MCF 10A (cell line): Measurements from ENCODE around the gene MRPL58. TPM values are rescaled to one million over a fixed set of nuclear protein-coding genes. Genes with fewer than 3 reads are reported as not detected.
"Not testable (repeated sequence)": the region's sequence is repeated elsewhere in the genome, so short reads cannot be mapped to it uniquely, and the experiment has no call there.

Source experiments
- BruUV-seq: library from RNA; stranded (reverse); fragments of 400-500 nt; replicated peaks from 2 replicates; lab custom pipeline; 2021; lab: Mats Ljungman, UMichigan
- CTCF ChIA-PET: fragments of 300-600 bp; sonication (Branson Sonifier 250); formaldehyde crosslinking; extraction: SDS; loops from one replicate; lab custom pipeline; 2021; ENCODE audit warnings: antibody characterized with exemption, inconsistent platforms; lab: Yijun Ruan, JAX
- POLR2A ChIA-PET: fragments of 300-600, 350-650 bp; sonication (Branson Sonifier 250); formaldehyde crosslinking; extraction: SDS; loops from one replicate; lab custom pipeline; 2020; ENCODE audit warnings: antibody characterized with exemption, inconsistent platforms; lab: Yijun Ruan, JAX
- DNase-seq: peaks from one replicate; pipeline ENCODE4 v3.0.0-alpha.2; 2018; ENCODE audit not compliant: unreplicated experiment
- H3K27ac Mint-ChIP-seq: one replicate; pipeline ENCODE4 v1.8.0; 2022; ENCODE audit warnings: mild to moderate bottlenecking, low read depth, mixed read lengths; ENCODE audit not compliant: unreplicated experiment
- H3K27me3 Mint-ChIP-seq: one replicate; pipeline ENCODE4 v1.8.0; 2022; ENCODE audit warnings: mixed read lengths; ENCODE audit not compliant: insufficient read depth, unreplicated experiment
- H3K36me3 Mint-ChIP-seq: one replicate; pipeline ENCODE4 v1.8.0; 2022; ENCODE audit warnings: mild to moderate bottlenecking, moderate library complexity, mixed read lengths; ENCODE audit not compliant: insufficient read depth, unreplicated experiment
- H3K4me1 Mint-ChIP-seq: one replicate; pipeline ENCODE4 v1.8.0; 2022; ENCODE audit warnings: mixed read lengths; ENCODE audit not compliant: insufficient read depth, unreplicated experiment
- H3K4me3 Mint-ChIP-seq: one replicate; pipeline ENCODE4 v1.8.0; 2022; ENCODE audit warnings: mild to moderate bottlenecking, moderate library complexity, mixed read lengths; ENCODE audit not compliant: unreplicated experiment
- H3K9me3 Mint-ChIP-seq: one replicate; pipeline ENCODE4 v1.8.0; 2022; ENCODE audit warnings: mixed read lengths; ENCODE audit not compliant: unreplicated experiment
- intact Hi-C: fragments of 100-400 bp; cut with micrococcal nuclease; formaldehyde crosslinking; loops from 2 replicates; pipeline ENCODE4 v1.14.1; 2022
- total RNA-seq: library from RNA; stranded (reverse); gene quantifications from 2 replicates; pipeline ENCODE4 v1.2.3, GENCODE V29; 2022
- TF ChIP-seq, protein P1 (sequence below): fragments of 200-600 bp; IDR thresholded peaks from one replicate; pipeline ENCODE4 v1.8.0; 2022; ENCODE audit warnings: antibody characterized with exemption, mild to moderate bottlenecking; ENCODE audit not compliant: unreplicated experiment

The MRPL58 gene
- total RNA-seq, 1 experiment from 2014 or later = 71.2 TPM

GRCh38 chr17:75039238-75039637 is 26.8 kb downstream of the MRPL58 start:
- TF ChIP-seq, protein P1, sequence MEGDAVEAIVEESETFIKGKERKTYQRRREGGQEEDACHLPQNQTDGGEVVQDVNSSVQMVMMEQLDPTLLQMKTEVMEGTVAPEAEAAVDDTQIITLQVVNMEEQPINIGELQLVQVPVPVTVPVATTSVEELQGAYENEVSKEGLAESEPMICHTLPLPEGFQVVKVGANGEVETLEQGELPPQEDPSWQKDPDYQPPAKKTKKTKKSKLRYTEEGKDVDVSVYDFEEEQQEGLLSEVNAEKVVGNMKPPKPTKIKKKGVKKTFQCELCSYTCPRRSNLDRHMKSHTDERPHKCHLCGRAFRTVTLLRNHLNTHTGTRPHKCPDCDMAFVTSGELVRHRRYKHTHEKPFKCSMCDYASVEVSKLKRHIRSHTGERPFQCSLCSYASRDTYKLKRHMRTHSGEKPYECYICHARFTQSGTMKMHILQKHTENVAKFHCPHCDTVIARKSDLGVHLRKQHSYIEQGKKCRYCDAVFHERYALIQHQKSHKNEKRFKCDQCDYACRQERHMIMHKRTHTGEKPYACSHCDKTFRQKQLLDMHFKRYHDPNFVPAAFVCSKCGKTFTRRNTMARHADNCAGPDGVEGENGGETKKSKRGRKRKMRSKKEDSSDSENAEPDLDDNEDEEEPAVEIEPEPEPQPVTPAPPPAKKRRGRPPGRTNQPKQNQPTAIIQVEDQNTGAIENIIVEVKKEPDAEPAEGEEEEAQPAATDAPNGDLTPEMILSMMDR = no peak
- ChIA-PET POLR2A (interaction anchor here (0.9 to 2.1 kb wide), 5 partner anchors 7 to 56 kb away, joined by 3 to 9 read pairs (median 3); partner anchors contain the start of genes ATP5PD, KCTD2 and MRPL58), CTCF (interaction anchor here (0.7 kb wide), 1 partner anchor 26 kb away, joined by 3 read pairs; no protein-coding TSS in a partner anchor)
- no TSS peak for BruUV-seq
- intact Hi-C loops = no loop called here
- no peaks in the 10 kb centered on the region for H3K9me3 Mint-ChIP-seq
- H3K4me3 Mint-ChIP-seq = no peak overlapping the region
- no peaks in the 10 kb centered on the region for H3K4me1 Mint-ChIP-seq
- no peak overlapping the region for H3K27ac Mint-ChIP-seq
- DNase-seq = no peak
- peaks cover 76% of the 10 kb centered on the region for H3K36me3 Mint-ChIP-seq
- no peaks in the 10 kb centered on the region for H3K27me3 Mint-ChIP-seq

GRCh38 chr17:75041656-75042280 is 29.3 kb downstream of the MRPL58 start:
- intact Hi-C loops = no loop called here
- no peaks in the 10 kb centered on the region for H3K27me3 Mint-ChIP-seq
- DNase-seq = no peak
- no peak overlapping the region for H3K4me3 Mint-ChIP-seq
- no peak overlapping the region for H3K27ac Mint-ChIP-seq
- no peaks in the 10 kb centered on the region for H3K4me1 Mint-ChIP-seq
- H3K9me3 Mint-ChIP-seq = no peaks in the 10 kb centered on the region
- TF ChIP-seq, protein P1 = no peak
- peaks cover 67% of the 10 kb centered on the region for H3K36me3 Mint-ChIP-seq
- no TSS peak for BruUV-seq
- POLR2A ChIA-PET = interaction anchor here (0.6 to 1.9 kb wide), 7 partner anchors 8 to 164 kb away, joined by 3 to 4 read pairs (median 3); partner anchors contain the start of gene NUP85
- CTCF ChIA-PET = interaction anchor here (0.6 to 1.5 kb wide), 4 partner anchors 32 to 84 kb away, joined by 3 to 5 read pairs (median 4); no protein-coding TSS in a partner anchor

GRCh38 chr17:75043789-75044188 is 31.3 kb downstream of the MRPL58 start:
- BruUV-seq, H3K4me3 Mint-ChIP-seq, H3K27me3 Mint-ChIP-seq, intact Hi-C loops, H3K9me3 Mint-ChIP-seq, H3K27ac Mint-ChIP-seq, POLR2A ChIA-PET, H3K4me1 Mint-ChIP-seq, DNase-seq: not testable (repeated sequence)
- CTCF ChIA-PET = interaction anchor here (0.9 kb wide), 1 partner anchor 82 kb away, joined by 3 read pairs; no protein-coding TSS in a partner anchor
- peaks cover 50% of the 10 kb centered on the region for H3K36me3 Mint-ChIP-seq

DNA sequence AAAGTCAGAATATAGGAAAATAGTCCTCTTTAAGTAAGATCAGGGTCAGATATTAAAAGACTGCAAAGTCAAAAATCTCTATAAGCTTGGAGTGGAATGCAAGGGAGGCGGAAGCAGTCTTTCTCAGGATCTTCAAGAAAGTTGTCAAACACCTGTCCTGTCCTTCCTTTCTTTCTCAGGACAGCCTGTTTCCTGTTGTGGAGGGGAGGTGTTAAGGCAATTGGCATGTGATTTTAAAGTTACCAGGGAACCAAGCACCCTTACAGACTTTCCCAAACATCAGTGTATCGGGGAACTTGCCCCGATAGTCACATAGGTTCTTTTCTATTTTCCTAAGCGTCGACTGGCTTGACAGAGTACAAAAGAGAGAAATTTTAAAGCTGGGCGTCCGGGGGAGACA is 32.2 kb downstream of the MRPL58 start:
- H3K9me3 Mint-ChIP-seq = no peaks in the 10 kb centered on the region
- intact Hi-C loops = no loop called here
- no TSS peak for BruUV-seq
- ChIA-PET CTCF (interaction anchor here (0.6 to 0.7 kb wide), 2 partner anchors 43 to 51 kb away, joined by 3 read pairs; no protein-coding TSS in a partner anchor), POLR2A (interaction anchor here (1.0 kb wide), 1 partner anchor 9 kb away, joined by 4 read pairs; no protein-coding TSS in a partner anchor)
- H3K27me3 Mint-ChIP-seq = no peaks in the 10 kb centered on the region
- TF ChIP-seq, protein P1 = no peak
- DNase-seq = no peak
- no peak overlapping the region for H3K27ac Mint-ChIP-seq
- peak overlapping the region; percentile 53 for H3K4me3 Mint-ChIP-seq
- peaks cover 13% of the 10 kb centered on the region for H3K4me1 Mint-ChIP-seq
- H3K36me3 Mint-ChIP-seq = peaks cover 49% of the 10 kb centered on the region

DNA sequence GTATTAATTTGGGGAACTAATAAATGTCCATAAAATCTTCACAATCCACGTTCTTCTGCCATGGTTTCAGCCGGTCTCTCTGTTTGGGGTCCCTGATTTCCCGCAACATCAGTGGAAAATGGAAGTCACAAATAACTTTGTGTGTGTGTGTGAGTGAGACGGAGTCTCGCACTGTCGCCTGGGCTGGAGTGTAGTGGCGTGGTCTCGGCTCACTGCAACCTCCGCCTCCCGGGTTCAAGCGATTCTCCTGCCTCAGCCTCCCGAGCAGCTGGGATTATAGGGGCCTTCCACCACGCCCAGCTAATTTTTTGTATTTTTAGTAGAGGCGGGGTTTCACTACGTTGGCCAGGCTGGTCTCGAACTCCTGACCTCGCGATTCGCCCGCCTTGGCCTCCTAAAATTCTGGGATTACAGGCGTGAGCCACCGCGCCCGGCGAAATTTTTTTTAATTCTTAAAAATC is 33.5 kb downstream of the MRPL58 start:
- Mint-ChIP-seq H3K36me3 (peaks cover 49% of the 10 kb centered on the region), H3K4me3 (peak overlapping the region; percentile 98), H3K27ac (peak overlapping the region; percentile 95), H3K4me1 (peaks cover 13% of the 10 kb centered on the region)
- CTCF ChIA-PET, BruUV-seq, H3K9me3 Mint-ChIP-seq, H3K27me3 Mint-ChIP-seq, DNase-seq: not testable (repeated sequence)
- intact Hi-C loops = loop anchor here (1.0 to 2.0 kb wide), 2 partner anchors 11 to 85 kb away; no protein-coding TSS in a partner anchor
- POLR2A ChIA-PET = interaction anchor here (0.7 to 4.9 kb wide), 15 partner anchors 8 to 323 kb away, joined by 3 to 63 read pairs (median 7); partner anchors contain the start of genes CDR2L, FDXR, JPT1 and MRPL58
